ENCODE data around the gene ACMSD.
"Not testable (repeated sequence)": the region's sequence is repeated elsewhere in the genome, so short reads cannot be mapped to it uniquely, and the experiment has no call there.

ACMSD gene

DNA sequence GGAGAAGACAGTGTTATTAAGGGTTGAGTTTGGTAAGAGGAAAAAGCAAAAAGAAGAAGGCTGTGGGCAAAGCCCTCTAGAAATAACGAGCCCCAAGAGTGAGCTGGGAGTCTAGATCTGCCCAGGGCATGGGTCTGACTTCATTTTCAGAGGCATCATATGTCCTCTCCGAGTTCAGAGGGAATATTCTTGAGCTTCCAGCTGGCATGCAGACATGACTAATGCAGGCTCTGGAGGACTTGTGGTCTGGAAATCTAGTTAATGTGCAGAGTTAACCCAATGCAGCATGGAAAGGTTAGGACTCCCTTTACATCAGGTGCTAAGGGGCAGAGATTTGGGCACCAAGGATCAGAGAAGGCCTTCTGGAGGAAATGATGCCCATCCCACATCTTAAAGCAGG lies 7.3 kb downstream of the ACMSD start:
- H3K4me1 ChIP-seq = no peaks in the 10 kb centered on the region
- TF ChIP-seq Cebpa-rat (IDR thresholded peaks at IDR 0.05) = no peak
- no peaks in the 10 kb centered on the region for H4K20me1 ChIP-seq
- peaks cover 7% of the 10 kb centered on the region; the same call in 1 of the 2 replicates for H3K9me3 ChIP-seq
- no peak overlapping the region for H3K4me2 ChIP-seq
- H3K36me3 ChIP-seq = no peaks in the 10 kb centered on the region
- H3K9ac ChIP-seq = no peak overlapping the region
- no peaks in the 10 kb centered on the region for H3K27me3 ChIP-seq
- no peak overlapping the region for H3K27ac ChIP-seq
- no peak overlapping the region for H3K4me3 ChIP-seq

DNA sequence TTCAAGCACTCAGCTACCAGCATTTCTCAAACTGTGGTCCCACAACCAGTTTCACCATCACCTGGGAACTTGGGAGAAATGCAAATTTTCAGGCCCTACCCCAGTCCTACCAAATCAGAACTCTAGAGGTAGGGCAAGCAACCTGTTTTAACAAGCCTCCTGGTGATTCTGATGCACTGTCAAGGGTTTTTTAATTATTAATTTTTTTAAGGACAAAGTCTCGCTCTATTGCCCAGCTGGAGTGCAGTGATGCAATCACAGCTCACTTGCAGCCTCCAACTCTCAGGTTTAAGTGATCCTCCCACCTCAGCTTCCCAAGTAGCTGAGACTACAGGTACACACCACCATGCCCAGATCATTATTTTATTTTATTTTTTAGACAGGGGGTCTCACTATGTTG lies 7.8 kb downstream of the ACMSD start:
- no peaks in the 10 kb centered on the region for H3K36me3 ChIP-seq
- no peaks in the 10 kb centered on the region for H4K20me1 ChIP-seq
- no peaks in the 10 kb centered on the region for H3K4me1 ChIP-seq
- H3K4me3 ChIP-seq = no peak overlapping the region
- no peak overlapping the region for H3K4me2 ChIP-seq
- no peak overlapping the region for H3K27ac ChIP-seq
- no peaks in the 10 kb centered on the region for H3K27me3 ChIP-seq
- no peak overlapping the region for H3K9ac ChIP-seq
- H3K9me3 ChIP-seq = peaks cover 7% of the 10 kb centered on the region; the same call in 1 of the 2 replicates
- TF ChIP-seq Cebpa-rat (IDR thresholded peaks at IDR 0.05) = no peak

GRCh38 chr2:134847582-134847981 lies 9.2 kb downstream of the ACMSD start:
- not testable (repeated sequence) for H3K36me3 ChIP-seq, H3K4me3 ChIP-seq, H4K20me1 ChIP-seq, H3K9me3 ChIP-seq, H3K27ac ChIP-seq, H3K4me1 ChIP-seq, H3K4me2 ChIP-seq, H3K27me3 ChIP-seq, H3K9ac ChIP-seq

DNA sequence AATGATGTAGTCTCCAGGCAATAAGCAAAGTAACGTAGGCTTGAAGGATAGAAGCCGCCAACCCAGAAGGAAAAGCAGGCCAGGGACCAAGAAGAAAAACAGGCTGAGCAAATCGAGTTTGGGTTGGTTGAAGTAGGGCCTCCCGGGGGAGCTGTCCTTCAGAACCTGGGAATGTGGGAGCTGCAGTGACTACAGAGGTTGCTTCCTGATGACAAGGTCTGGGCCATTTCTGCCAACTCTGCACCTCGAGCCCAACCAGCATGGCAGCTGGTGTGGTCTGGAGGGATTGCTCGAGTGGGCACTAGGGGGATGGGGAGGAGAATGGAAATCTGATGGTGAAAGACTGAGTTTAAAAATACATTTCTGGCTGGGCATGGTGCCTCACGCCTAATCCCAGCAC lies 14.1 kb downstream of the ACMSD start:
- peaks cover 6% of the 10 kb centered on the region; the same call in 1 of the 2 replicates for H3K9me3 ChIP-seq
- no peaks in the 10 kb centered on the region for H3K4me1 ChIP-seq
- H3K4me2 ChIP-seq = no peak overlapping the region
- no peak overlapping the region for H3K4me3 ChIP-seq
- no peak overlapping the region for H3K9ac ChIP-seq
- H3K27ac ChIP-seq = no peak overlapping the region
- H4K20me1 ChIP-seq = no peaks in the 10 kb centered on the region
- no peaks in the 10 kb centered on the region for H3K27me3 ChIP-seq
- no peaks in the 10 kb centered on the region for H3K36me3 ChIP-seq
- no peak for TF ChIP-seq Cebpa-rat (IDR thresholded peaks at IDR 0.05)

GRCh38 chr2:134855709-134856108 lies 17.3 kb downstream of the ACMSD start:
- Histone ChIP-seq H3K27ac (no peak overlapping the region), H4K20me1 (no peaks in the 10 kb centered on the region), H3K4me2 (no peak overlapping the region), H3K36me3 (no peaks in the 10 kb centered on the region), H3K9ac (no peak overlapping the region), H3K9me3 (no peaks in the 10 kb centered on the region), H3K27me3 (no peaks in the 10 kb centered on the region), H3K4me1 (no peaks in the 10 kb centered on the region), H3K4me3 (no peak overlapping the region)
- no peak for TF ChIP-seq Cebpa-rat (IDR thresholded peaks at IDR 0.05)

DNA sequence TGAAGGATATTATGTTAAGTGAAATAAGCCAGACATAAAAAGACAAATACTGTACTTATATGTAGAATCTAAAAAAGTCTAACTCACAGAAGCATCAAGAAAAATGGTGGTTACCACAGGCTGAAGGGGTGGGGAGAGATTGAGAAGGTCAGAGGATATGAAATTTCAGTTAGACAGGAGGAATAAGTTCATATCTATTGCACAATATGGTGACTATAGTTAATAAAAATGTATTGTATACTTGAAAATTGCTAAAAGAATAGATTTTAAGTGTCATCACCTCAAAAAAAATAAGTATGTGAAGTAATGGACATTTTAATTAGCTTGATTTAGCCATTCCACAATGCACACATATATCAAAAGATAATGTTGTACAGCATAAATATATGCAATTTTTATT lies 19.8 kb downstream of the ACMSD start:
- H3K4me1 ChIP-seq = no peaks in the 10 kb centered on the region

DNA sequence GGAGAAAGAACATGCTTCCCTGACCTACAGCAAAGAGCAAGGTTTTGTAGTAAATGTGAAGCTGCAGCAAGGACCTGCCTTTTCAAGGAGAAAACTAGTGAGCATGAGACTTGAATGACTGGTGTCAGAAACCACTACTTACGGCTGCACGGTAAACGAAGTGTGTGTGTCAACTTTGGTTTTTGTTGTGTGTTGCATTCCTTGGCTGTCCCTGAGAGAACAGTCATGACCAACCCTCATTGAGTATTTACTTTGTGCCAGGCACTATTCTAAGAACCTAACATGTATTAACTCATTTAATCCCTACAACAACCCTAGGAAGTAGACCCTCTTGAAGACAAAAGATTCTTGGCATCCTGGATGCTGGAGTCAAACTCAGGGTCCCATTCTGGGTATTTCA lies 22.8 kb downstream of the ACMSD start:
- no peak for TF ChIP-seq Cebpa-rat (IDR thresholded peaks at IDR 0.05)
- Histone ChIP-seq H3K9ac (no peak overlapping the region), H3K4me1 (no peaks in the 10 kb centered on the region), H3K27ac (no peak overlapping the region), H3K4me3 (no peak overlapping the region), H4K20me1 (no peaks in the 10 kb centered on the region), H3K9me3 (no peaks in the 10 kb centered on the region), H3K27me3 (no peaks in the 10 kb centered on the region), H3K36me3 (no peaks in the 10 kb centered on the region), H3K4me2 (no peak overlapping the region)

More for the DNA sequence above, 19.8 kb downstream of the ACMSD start:
- TF ChIP-seq Cebpa-rat (IDR thresholded peaks at IDR 0.05) = peak; percentile 39; the same call in 1 of the 2 replicates
- H3K4me3 ChIP-seq = no peak overlapping the region
- no peak overlapping the region for H3K4me2 ChIP-seq
- no peak overlapping the region for H3K27ac ChIP-seq
- H3K9ac ChIP-seq = no peak overlapping the region
- H3K36me3 ChIP-seq = no peaks in the 10 kb centered on the region
- no peaks in the 10 kb centered on the region for H3K9me3 ChIP-seq
- no peaks in the 10 kb centered on the region for H3K27me3 ChIP-seq
- H4K20me1 ChIP-seq = no peaks in the 10 kb centered on the region

DNA sequence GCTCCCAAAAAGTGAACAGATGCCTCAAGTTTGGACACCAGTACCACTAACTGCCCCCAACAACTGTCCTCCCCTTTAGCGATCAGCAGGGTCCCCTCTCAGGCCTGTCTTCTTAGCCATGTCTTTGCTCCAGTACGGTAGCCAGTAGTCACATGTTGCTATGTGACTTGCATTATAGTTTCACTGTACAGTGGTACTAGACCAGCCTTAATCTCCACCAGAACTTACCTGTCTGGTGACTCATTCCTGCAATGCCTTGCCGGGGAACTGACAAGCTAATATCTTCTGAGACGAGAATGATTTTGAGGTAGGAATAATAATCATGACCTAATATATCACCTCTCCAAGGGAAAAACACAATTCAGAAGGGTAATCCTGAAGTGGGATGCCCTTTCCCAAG lies 23.7 kb downstream of the ACMSD start:
- Histone ChIP-seq H4K20me1 (no peaks in the 10 kb centered on the region), H3K36me3 (no peaks in the 10 kb centered on the region), H3K4me3 (no peak overlapping the region), H3K4me2 (no peak overlapping the region), H3K27ac (no peak overlapping the region), H3K9me3 (no peaks in the 10 kb centered on the region), H3K9ac (no peak overlapping the region), H3K27me3 (no peaks in the 10 kb centered on the region), H3K4me1 (no peaks in the 10 kb centered on the region)
- no peak for TF ChIP-seq Cebpa-rat (IDR thresholded peaks at IDR 0.05)

DNA sequence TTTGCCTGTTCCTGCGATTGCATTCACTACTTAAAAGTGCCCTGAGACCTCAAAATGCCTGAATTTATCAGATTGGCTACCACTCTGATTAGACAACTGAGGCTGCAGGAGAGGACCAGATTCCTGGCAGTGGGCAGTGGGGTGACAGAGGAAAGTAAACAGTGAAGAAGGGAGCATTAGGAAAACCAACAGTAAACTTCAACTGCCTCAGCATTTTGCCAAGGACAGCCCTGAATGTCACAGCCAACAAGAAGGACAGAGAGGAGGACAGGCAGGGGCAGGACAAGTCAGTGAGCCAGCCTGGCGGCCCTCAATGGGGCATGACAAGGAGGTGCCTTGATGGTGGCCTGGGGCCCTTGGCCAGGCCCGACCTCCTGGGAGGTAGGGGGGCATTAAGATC lies 24.3 kb downstream of the ACMSD start:
- H3K4me2 ChIP-seq = no peak overlapping the region
- no peak overlapping the region for H3K4me3 ChIP-seq
- no peaks in the 10 kb centered on the region for H3K36me3 ChIP-seq
- H4K20me1 ChIP-seq = no peaks in the 10 kb centered on the region
- H3K9ac ChIP-seq = no peak overlapping the region
- no peaks in the 10 kb centered on the region for H3K27me3 ChIP-seq
- no peak for TF ChIP-seq Cebpa-rat (IDR thresholded peaks at IDR 0.05)
- H3K4me1 ChIP-seq = no peaks in the 10 kb centered on the region
- H3K9me3 ChIP-seq = no peaks in the 10 kb centered on the region
- H3K27ac ChIP-seq = no peak overlapping the region

GRCh38 chr2:134863446-134863845 lies 25.0 kb downstream of the ACMSD start:
- no peaks in the 10 kb centered on the region for H3K4me1 ChIP-seq
- no peaks in the 10 kb centered on the region for H3K36me3 ChIP-seq
- no peak overlapping the region for H3K9ac ChIP-seq
- H3K27ac ChIP-seq = no peak overlapping the region
- no peak overlapping the region for H3K4me3 ChIP-seq
- H3K4me2 ChIP-seq = no peak overlapping the region
- no peak for TF ChIP-seq Cebpa-rat (IDR thresholded peaks at IDR 0.05)
- H3K27me3 ChIP-seq = no peaks in the 10 kb centered on the region
- H3K9me3 ChIP-seq = no peaks in the 10 kb centered on the region
- no peaks in the 10 kb centered on the region for H4K20me1 ChIP-seq

DNA sequence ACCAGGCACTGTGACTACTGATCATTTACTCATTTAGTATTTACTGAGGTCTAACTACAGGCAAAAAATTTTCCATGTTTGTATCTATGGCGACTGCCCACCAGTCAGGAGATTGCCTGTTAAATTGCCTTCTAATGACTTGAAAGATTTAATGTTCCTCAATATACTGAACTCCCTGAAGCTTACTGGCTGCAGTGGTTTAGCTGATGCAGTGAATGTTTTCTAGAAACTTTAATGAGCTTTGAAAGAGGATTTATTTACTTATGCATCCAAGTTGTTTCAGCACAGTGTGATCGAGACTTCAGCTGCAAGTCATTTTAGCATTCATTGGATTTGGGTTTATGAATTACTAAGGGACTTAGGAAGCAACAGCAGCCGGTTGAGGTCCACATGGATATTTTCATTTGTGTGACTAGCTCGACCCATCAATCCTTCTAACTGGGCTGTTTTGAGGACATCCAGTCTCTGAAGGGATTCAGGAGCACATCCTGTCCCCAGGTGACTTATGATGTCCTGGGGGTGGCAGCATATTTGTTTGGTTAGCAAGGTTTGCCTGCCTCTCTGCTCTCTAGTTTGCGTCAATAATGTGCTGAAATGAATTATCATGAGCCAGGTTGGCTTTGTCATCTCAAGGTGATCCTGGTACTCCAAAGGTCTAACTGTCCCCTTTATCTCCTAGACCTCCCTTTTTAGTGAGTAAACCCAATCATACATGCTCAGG lies 26.8 kb downstream of the ACMSD start:
- Histone ChIP-seq H3K27ac (no peak overlapping the region), H3K9ac (no peak overlapping the region), H3K4me3 (no peak overlapping the region), H3K4me2 (no peak overlapping the region), H4K20me1 (no peaks in the 10 kb centered on the region), H3K36me3 (no peaks in the 10 kb centered on the region), H3K9me3 (no peaks in the 10 kb centered on the region), H3K4me1 (no peaks in the 10 kb centered on the region), H3K27me3 (no peaks in the 10 kb centered on the region)
- TF ChIP-seq Cebpa-rat (IDR thresholded peaks at IDR 0.05) = no peak

Measured in BLaER1 (cell line).